PFSK-1 (cell line): Measurements from ENCODE around the gene MEI1.

Experiments
- FOXP2 ChIP-seq: optimal IDR thresholded peaks from 2 replicates; pipeline ENCODE3; 2011; ENCODE audit warnings: borderline replicate concordance, control low read depth, inconsistent platforms; ENCODE audit not compliant: insufficient read depth; ENCODE audit errors: extremely low read length, extremely low read depth
- POLR2AphosphoS5 ChIP-seq: IDR thresholded peaks from 2 replicates; pipeline ENCODE4 v1.6.1; 2012; ENCODE audit warnings: low read depth, mild to moderate bottlenecking, control low read depth, low read length, moderate library complexity
- REST ChIP-seq, 2 experiments: IDR thresholded peaks; 2 replicates each; pipeline versions ENCODE4 v1.6.1 to v1.8.0; 2011 to 2012; ENCODE audit warnings: low read depth in 2 of 2, low read length in 2 of 2, control low read depth in 1 of 2, inconsistent platforms in 1 of 2, mild to moderate bottlenecking in 1 of 2, moderate library complexity in 1 of 2; ENCODE audit not compliant: insufficient read depth in 1 of 2
- SIN3A ChIP-seq: IDR thresholded peaks from 2 replicates; pipeline ENCODE4 v1.6.1; 2012; ENCODE audit warnings: mild to moderate bottlenecking, low read length, moderate library complexity, borderline replicate concordance; ENCODE audit not compliant: insufficient read depth
- TAF1 ChIP-seq: IDR thresholded peaks from 2 replicates; pipeline ENCODE4 v1.6.1; 2012; ENCODE audit warnings: low read length, control low read depth, borderline replicate concordance; ENCODE audit not compliant: insufficient read depth

The MEI1 gene

GRCh38 chr22:41840216-41840615, 140.9 kb downstream of the MEI1 start:
- TF ChIP-seq SIN3A: no peak
- no peak for TF ChIP-seq TAF1
- TF ChIP-seq POLR2AphosphoS5: no peak

DNA sequence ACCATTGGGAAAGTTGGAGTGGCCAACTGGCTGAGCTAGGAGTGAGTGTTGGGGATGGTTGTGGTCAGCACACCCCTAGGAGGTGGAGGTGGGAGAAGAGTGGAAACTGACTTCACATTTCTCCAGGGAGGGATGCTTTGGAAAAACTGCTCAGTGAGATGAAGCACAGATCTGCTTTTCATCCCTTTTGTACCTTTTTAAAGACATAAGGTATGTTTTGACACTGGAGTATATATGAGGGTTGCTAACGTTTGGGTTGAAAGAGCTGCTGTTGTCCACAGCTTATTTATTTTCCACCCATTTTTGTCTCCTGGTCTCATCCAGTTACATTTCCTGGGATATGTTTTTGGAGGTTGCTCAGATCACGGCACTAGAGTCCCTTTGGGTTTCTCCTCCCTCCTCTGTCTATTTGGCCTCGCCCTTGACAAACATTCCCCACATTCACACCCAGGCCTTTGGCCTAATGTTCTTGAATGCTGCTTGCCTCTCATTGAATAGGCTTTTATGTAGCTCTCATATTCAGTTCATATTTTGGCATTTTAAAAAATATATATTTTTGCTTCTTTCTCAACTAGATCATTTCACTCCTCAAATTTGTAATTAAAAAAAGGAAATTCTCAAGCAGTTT, 141.9 kb downstream of the MEI1 start:
- TF ChIP-seq SIN3A: no peak
- TF ChIP-seq REST (IDR thresholded peaks at IDR 0.05; ENCODE audit: insufficient read depth in 1 of 2, low read depth in 2 of 2, low read length in 2 of 2): no peak
- TF ChIP-seq FOXP2: no peak
- TF ChIP-seq POLR2AphosphoS5: no peak
- no peak for TF ChIP-seq TAF1

- TF ChIP-seq SIN3A (no peak), TAF1 (no peak), POLR2AphosphoS5 (no peak), FOXP2 (no peak), REST (IDR thresholded peaks at IDR 0.05; ENCODE audit: insufficient read depth in 1 of 2, low read depth in 2 of 2, low read length in 2 of 2) (no peak)
Measured at GRCh38 chr22:41842996-41843970, 144.0 kb downstream of the MEI1 start.

DNA sequence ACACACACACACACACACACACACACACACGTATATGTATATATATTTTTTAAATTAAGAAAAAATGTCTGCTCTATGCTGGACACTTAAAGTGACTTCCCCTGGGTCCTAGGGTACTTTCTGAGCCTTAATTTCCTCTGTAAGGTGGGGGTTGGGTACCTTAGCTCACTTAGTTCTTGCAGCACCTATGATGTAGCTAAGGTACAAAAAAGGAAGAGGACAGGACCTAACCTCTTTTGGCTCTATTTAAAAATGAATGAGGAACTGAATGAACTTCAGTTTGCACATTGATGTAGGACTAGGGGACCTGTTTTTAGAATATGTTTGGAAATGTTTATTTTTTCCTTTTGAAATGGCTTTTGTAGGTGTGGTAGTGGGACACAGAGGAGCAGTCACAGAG, 144.7 kb downstream of the MEI1 start:
- no peak for TF ChIP-seq TAF1
- no peak for TF ChIP-seq SIN3A
- TF ChIP-seq FOXP2: no peak
- no peak for TF ChIP-seq POLR2AphosphoS5
- TF ChIP-seq REST (IDR thresholded peaks at IDR 0.05; ENCODE audit: insufficient read depth in 1 of 2, low read depth in 2 of 2, low read length in 2 of 2): no peak

- TF ChIP-seq REST (IDR thresholded peaks at IDR 0.05; ENCODE audit: insufficient read depth in 1 of 2, low read depth in 2 of 2, low read length in 2 of 2) (no peak), SIN3A (no peak), TAF1 (no peak), FOXP2 (no peak), POLR2AphosphoS5 (no peak)
Measured at GRCh38 chr22:41844513-41844912, 145.2 kb downstream of the MEI1 start.
